Type B pancreatic cell (in vitro differentiated cells): ENCODE data around the gene RRM2. TPM values are rescaled to one million over a fixed set of nuclear protein-coding genes. Genes with fewer than 3 reads are reported as not detected.

Source experiments
- DNase-seq: peaks from one replicate; pipeline ENCODE4 v3.0.0; 2021; ENCODE audit warnings: mixed read lengths; ENCODE audit not compliant: unreplicated experiment; ENCODE audit errors: extremely low spot score
- H3K27ac Mint-ChIP-seq: 2 replicates; pipeline ENCODE4 v1.8.0; 2021; ENCODE audit warnings: mild to moderate bottlenecking, mixed read lengths
- H3K27me3 Mint-ChIP-seq: 2 replicates; pipeline ENCODE4 v1.8.0; 2021; ENCODE audit warnings: mixed read lengths
- H3K36me3 Mint-ChIP-seq: 2 replicates; pipeline ENCODE4 v1.8.0; 2021; ENCODE audit warnings: mixed read lengths
- H3K4me1 Mint-ChIP-seq: one replicate; pipeline ENCODE4 v1.8.0; 2021; ENCODE audit warnings: mixed read lengths; ENCODE audit not compliant: unreplicated experiment
- H3K4me3 Mint-ChIP-seq: 2 replicates; pipeline ENCODE4 v1.8.0; 2021; ENCODE audit warnings: mild to moderate bottlenecking, mixed read lengths
- H3K9me3 Mint-ChIP-seq: 2 replicates; pipeline ENCODE4 v1.8.0; 2021; ENCODE audit warnings: mixed read lengths
- total RNA-seq: library from RNA; stranded (reverse); gene quantifications from 2 replicates; pipeline ENCODE4 v1.2.1, GENCODE V29; 2021; ENCODE audit warnings: low replicate concordance
- TF ChIP-seq, protein P1 (sequence below): fragments of 200-600 bp; sonication (generic); conservative IDR thresholded peaks from 2 replicates; pipeline ENCODE4 v1.5.0; 2021; ENCODE audit warnings: antibody characterized with exemption, mild to moderate bottlenecking

RRM2 gene
- total RNA-seq, 1 donor from 2014 or later = 109 TPM

DNA sequence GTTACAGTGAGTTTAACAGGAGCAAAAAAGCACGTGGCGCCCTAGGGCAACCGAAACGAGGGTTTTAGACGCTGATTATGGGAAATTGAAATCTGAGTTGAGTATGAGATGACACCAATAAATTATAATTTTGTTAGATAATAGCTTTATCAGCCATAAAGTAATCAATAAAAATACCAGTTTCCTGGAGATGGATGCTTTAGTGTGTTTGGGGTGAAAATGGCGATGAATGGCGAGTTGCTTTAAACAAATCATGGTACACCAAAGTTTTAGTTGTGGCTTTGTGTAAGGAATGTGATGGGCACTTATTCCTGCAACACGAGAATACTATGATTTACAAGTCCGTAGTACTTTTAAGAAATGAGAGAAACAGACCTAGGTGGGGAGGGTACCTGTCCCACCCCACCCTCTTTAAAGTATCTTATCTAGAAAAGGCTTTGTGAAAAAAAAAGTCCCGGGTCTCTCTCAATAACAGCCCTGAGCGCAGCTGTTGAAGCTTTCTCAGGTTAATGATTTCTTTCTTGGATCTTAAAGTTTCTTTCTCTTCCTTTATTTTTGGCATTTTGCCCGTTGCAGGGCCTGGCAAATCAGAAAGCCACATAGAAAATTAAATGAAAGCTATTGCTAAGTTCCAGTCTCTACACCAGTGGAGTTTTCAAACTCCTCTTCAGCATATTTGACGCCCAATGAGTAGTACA, 1.5 kb upstream of the RRM2 start:
- H3K36me3 Mint-ChIP-seq = peaks cover 6% of the 10 kb centered on the region
- TF ChIP-seq, protein P1, sequence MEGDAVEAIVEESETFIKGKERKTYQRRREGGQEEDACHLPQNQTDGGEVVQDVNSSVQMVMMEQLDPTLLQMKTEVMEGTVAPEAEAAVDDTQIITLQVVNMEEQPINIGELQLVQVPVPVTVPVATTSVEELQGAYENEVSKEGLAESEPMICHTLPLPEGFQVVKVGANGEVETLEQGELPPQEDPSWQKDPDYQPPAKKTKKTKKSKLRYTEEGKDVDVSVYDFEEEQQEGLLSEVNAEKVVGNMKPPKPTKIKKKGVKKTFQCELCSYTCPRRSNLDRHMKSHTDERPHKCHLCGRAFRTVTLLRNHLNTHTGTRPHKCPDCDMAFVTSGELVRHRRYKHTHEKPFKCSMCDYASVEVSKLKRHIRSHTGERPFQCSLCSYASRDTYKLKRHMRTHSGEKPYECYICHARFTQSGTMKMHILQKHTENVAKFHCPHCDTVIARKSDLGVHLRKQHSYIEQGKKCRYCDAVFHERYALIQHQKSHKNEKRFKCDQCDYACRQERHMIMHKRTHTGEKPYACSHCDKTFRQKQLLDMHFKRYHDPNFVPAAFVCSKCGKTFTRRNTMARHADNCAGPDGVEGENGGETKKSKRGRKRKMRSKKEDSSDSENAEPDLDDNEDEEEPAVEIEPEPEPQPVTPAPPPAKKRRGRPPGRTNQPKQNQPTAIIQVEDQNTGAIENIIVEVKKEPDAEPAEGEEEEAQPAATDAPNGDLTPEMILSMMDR = no peak
- H3K27me3 Mint-ChIP-seq = no peaks in the 10 kb centered on the region
- no peaks in the 10 kb centered on the region for H3K9me3 Mint-ChIP-seq
- peaks cover 35% of the 10 kb centered on the region for H3K4me1 Mint-ChIP-seq
- DNase-seq = no peak
- H3K4me3 Mint-ChIP-seq = peak overlapping the region; percentile 99
- H3K27ac Mint-ChIP-seq = peak overlapping the region; percentile 94

DNA sequence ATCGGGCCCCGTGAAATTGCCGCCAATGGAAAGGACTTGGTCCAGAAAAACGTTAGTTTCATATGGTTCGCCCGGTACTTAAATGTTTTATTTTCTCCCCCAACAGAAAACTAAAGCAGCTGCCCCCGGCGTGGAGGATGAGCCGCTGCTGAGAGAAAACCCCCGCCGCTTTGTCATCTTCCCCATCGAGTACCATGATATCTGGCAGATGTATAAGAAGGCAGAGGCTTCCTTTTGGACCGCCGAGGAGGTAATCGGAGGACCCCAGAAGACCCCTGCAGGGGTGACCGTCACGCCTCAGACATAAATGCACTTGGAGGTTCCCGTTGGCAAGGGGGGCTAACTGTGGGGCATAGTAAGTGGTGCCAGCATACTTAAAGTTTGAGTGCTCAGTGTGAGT, 742 bp downstream of the RRM2 start:
- Mint-ChIP-seq H3K9me3 (no peaks in the 10 kb centered on the region), H3K27me3 (no peaks in the 10 kb centered on the region), H3K27ac (peak overlapping the region; percentile 70), H3K36me3 (peaks cover 12% of the 10 kb centered on the region), H3K4me3 (peak overlapping the region; percentile 92), H3K4me1 (peaks cover 43% of the 10 kb centered on the region)
- TF ChIP-seq, protein P1 = no peak
- no peak for DNase-seq

DNA sequence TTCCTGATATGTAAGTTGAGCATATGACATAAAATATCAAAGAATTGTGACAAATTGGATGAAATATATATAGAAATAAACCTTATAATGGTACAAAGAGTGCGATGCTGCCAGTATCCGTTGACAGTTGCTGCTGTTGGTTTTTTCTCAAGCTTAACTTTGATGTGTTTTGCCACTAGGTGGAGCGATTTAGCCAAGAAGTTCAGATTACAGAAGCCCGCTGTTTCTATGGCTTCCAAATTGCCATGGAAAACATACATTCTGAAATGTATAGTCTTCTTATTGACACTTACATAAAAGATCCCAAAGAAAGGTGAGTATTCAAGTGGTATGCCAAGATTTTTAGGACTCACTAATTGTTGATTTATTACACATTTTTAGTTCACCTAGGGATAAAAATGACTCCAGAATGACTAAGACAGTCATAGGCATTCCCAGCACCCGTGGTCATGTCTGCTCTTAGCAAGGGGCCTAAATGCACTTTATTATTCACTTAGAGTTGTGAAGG, 2.1 kb downstream of the RRM2 start:
- Mint-ChIP-seq H3K36me3 (peaks cover 19% of the 10 kb centered on the region), H3K4me3 (peak overlapping the region; percentile 92)
- no peak for DNase-seq

GRCh38 chr2:10125842-10126631, 3.5 kb downstream of the RRM2 start:
- Mint-ChIP-seq H3K4me3 (peak overlapping the region; percentile 31), H3K4me1 (peaks cover 43% of the 10 kb centered on the region), H3K27ac (no peak overlapping the region), H3K36me3 (peaks cover 22% of the 10 kb centered on the region), H3K27me3 (no peaks in the 10 kb centered on the region), H3K9me3 (no peaks in the 10 kb centered on the region)
- TF ChIP-seq, protein P1 = no peak
- no peak for DNase-seq

More for the DNA sequence above, 2.1 kb downstream of the RRM2 start:
- peaks cover 43% of the 10 kb centered on the region for H3K4me1 Mint-ChIP-seq
- H3K27ac Mint-ChIP-seq = peak overlapping the region; percentile 54
- TF ChIP-seq, protein P1 = peak; percentile 87
- no peaks in the 10 kb centered on the region for H3K27me3 Mint-ChIP-seq
- H3K9me3 Mint-ChIP-seq = no peaks in the 10 kb centered on the region

GRCh38 chr2:10126632-10127026, 4.1 kb downstream of the RRM2 start:
- no peaks in the 10 kb centered on the region for H3K9me3 Mint-ChIP-seq
- peak overlapping the region; percentile 31 for H3K4me3 Mint-ChIP-seq
- TF ChIP-seq, protein P1 = no peak
- no peak for DNase-seq
- no peak overlapping the region for H3K27ac Mint-ChIP-seq
- H3K27me3 Mint-ChIP-seq = no peaks in the 10 kb centered on the region
- H3K4me1 Mint-ChIP-seq = peaks cover 37% of the 10 kb centered on the region
- H3K36me3 Mint-ChIP-seq = peaks cover 23% of the 10 kb centered on the region
